DND-41 (cell line): ENCODE data around the gene FAM13A.

Experiments
- ATAC-seq: fragments of 200-7000 bp; cut with Tn5 transposase; 3 replicates; pipeline ENCODE4 v1.9.1; 2021; ENCODE audit warnings: low read depth; ENCODE audit not compliant: insufficient read depth
- DNase-seq: peaks from one replicate; pipeline ENCODE4 v3.0.0-alpha.2; 2020
- H2AFZ ChIP-seq: 2 replicates; pipeline ENCODE4 v1.6.0; 2012; ENCODE audit warnings: low read depth, low read length
- H3K27ac ChIP-seq: 2 replicates; pipeline ENCODE4 v1.5.1; 2012; ENCODE audit warnings: low read length, inconsistent platforms
- H3K27me3 ChIP-seq: fragments of 200-600 bp; sonication (generic); 2 replicates; pipeline ENCODE4 v1.6.0; 2012; ENCODE audit warnings: low read length, mild to moderate bottlenecking, inconsistent platforms; ENCODE audit not compliant: insufficient read depth, poor library complexity
- H3K36me3 ChIP-seq: 2 replicates; pipeline ENCODE4 v1.5.1; 2012; ENCODE audit warnings: low read length, inconsistent platforms; ENCODE audit not compliant: insufficient read depth
- H3K4me1 ChIP-seq: 2 replicates; pipeline ENCODE4 v1.5.1; 2012; ENCODE audit warnings: mild to moderate bottlenecking, low read length; ENCODE audit not compliant: insufficient read depth
- H3K4me2 ChIP-seq: 2 replicates; pipeline ENCODE4 v1.6.0; 2012; ENCODE audit warnings: mild to moderate bottlenecking, moderate library complexity, low read length, inconsistent platforms; ENCODE audit not compliant: insufficient read depth
- H3K4me3 ChIP-seq, 2 experiments: fragments of 200-600 bp in 1 of 2; shearing (Covaris generic) in 1 of 2; 2 replicates each; pipeline ENCODE4 v1.5.1; 2012 to 2016; ENCODE audit warnings: inconsistent platforms in 2 of 2, low read length in 2 of 2, mild to moderate bottlenecking in 2 of 2, low read depth in 1 of 2, moderate library complexity in 1 of 2
- H3K79me2 ChIP-seq: 2 replicates; pipeline ENCODE4 v1.6.0; 2012; ENCODE audit warnings: low read length, inconsistent platforms; ENCODE audit not compliant: insufficient read depth
- H3K9ac ChIP-seq: 2 replicates; pipeline ENCODE4 v1.6.0; 2012; ENCODE audit warnings: low read depth, mild to moderate bottlenecking, inconsistent platforms, low read length, moderate library complexity
- H3K9me3 ChIP-seq: 2 replicates; pipeline ENCODE4 v1.5.1; 2012; ENCODE audit warnings: low read length, moderate library complexity, mild to moderate bottlenecking, inconsistent platforms; ENCODE audit not compliant: insufficient read depth, severe bottlenecking
- H4K20me1 ChIP-seq: 2 replicates; pipeline ENCODE4 v1.6.0; 2012; ENCODE audit warnings: low read length; ENCODE audit not compliant: insufficient read depth
- EZH2 ChIP-seq: IDR thresholded peaks from 3 replicates; pipeline ENCODE4 v1.6.1; 2012; ENCODE audit warnings: borderline replicate concordance, low read depth, mild to moderate bottlenecking, moderate library complexity, low read length, inconsistent platforms; ENCODE audit not compliant: severe bottlenecking
- TF ChIP-seq, protein P1 (sequence below): IDR thresholded peaks from 2 replicates; pipeline ENCODE4 v1.5.1; 2012; ENCODE audit warnings: borderline replicate concordance, low read length, moderate library complexity, mild to moderate bottlenecking; ENCODE audit not compliant: poor library complexity, severe bottlenecking; ENCODE audit errors: extremely low read depth

FAM13A gene

DNA sequence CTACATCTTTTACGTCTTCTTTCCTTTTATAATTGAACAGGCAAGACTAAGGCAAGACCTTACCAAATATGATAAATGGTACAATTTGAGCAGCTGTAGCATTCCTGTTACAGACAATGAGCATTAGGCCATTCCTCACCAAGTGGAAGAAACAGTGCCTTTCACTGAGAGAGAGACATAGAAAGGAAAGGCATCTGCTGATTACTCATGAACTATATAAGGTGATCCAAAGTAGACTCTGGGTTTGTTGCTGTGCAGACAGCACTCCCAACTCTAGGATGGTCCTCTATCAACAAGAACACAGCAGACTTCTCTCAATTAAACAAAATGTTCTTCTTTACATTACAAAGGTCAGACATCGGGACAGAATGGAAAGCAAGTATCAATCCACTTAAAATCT, 91.9 kb downstream of the FAM13A start:
- no peaks in the 10 kb centered on the region for H3K4me1 ChIP-seq
- H3K27ac ChIP-seq, result no peak overlapping the region
- H3K9ac ChIP-seq, result no peak overlapping the region
- no peaks in the 10 kb centered on the region for H3K9me3 ChIP-seq
- DNase-seq (no peak), ATAC-seq (no peak)
- H2AFZ ChIP-seq, result no peak overlapping the region
- no peaks in the 10 kb centered on the region for H3K36me3 ChIP-seq
- no peaks in the 10 kb centered on the region for H3K79me2 ChIP-seq
- TF ChIP-seq EZH2, result no peak
- TF ChIP-seq, protein P1, sequence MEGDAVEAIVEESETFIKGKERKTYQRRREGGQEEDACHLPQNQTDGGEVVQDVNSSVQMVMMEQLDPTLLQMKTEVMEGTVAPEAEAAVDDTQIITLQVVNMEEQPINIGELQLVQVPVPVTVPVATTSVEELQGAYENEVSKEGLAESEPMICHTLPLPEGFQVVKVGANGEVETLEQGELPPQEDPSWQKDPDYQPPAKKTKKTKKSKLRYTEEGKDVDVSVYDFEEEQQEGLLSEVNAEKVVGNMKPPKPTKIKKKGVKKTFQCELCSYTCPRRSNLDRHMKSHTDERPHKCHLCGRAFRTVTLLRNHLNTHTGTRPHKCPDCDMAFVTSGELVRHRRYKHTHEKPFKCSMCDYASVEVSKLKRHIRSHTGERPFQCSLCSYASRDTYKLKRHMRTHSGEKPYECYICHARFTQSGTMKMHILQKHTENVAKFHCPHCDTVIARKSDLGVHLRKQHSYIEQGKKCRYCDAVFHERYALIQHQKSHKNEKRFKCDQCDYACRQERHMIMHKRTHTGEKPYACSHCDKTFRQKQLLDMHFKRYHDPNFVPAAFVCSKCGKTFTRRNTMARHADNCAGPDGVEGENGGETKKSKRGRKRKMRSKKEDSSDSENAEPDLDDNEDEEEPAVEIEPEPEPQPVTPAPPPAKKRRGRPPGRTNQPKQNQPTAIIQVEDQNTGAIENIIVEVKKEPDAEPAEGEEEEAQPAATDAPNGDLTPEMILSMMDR, result no peak
- H3K4me3 ChIP-seq, result no peak overlapping the region
- no peak overlapping the region for H3K4me2 ChIP-seq
- H3K27me3 ChIP-seq, result no peaks in the 10 kb centered on the region
- H4K20me1 ChIP-seq, result no peaks in the 10 kb centered on the region

DNA sequence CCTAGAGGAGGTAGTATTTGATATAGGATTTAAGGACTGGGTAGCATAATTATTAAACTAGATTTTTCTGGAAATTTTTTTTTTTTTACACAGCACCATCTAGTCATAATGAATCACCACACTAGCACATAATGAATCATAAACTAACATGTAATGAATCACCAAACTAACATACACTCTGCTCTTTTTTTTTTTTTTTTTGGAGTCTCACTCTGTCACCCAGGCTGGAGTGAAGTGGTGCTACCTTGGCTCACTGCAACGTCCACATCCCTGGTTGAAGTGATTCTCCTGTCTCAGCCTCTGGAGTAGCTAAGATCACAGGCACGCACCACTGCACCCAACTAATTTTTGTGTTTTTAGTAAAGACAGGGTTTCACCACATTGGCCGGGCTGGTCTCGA, 92.5 kb downstream of the FAM13A start:
- Histone ChIP-seq H3K79me2 (no peaks in the 10 kb centered on the region), H3K9me3 (no peaks in the 10 kb centered on the region), H3K4me2 (no peak overlapping the region), H3K27me3 (no peaks in the 10 kb centered on the region), H3K4me3 (no peak overlapping the region), H3K4me1 (no peaks in the 10 kb centered on the region), H2AFZ (no peak overlapping the region), H3K36me3 (no peaks in the 10 kb centered on the region), H4K20me1 (no peaks in the 10 kb centered on the region), H3K27ac (no peak overlapping the region), H3K9ac (no peak overlapping the region)
- no peak for TF ChIP-seq EZH2
- ATAC-seq (no peak), DNase-seq (no peak)

DNA sequence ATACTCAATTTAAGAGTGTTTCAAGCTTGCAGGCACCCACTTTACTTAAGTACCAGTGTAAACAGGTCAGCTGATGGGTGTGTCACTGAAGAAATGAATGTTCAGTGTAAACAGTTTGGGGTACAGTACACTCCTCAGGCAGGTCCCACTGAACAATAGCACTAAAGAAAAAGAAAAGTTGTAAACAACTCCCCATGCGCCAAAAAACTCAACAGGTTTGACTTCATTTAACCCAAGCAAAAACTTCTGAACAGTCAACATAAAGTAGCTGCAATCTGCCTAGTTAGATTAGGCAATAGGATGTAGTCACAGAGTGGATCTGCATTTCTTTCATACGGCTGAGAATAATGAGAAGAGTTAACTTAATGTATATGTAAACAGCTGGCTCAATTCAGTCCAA, 93.2 kb downstream of the FAM13A start:
- Histone ChIP-seq H3K4me2 (no peak overlapping the region), H3K36me3 (no peaks in the 10 kb centered on the region), H2AFZ (no peak overlapping the region), H3K4me1 (no peaks in the 10 kb centered on the region), H3K79me2 (no peaks in the 10 kb centered on the region), H3K4me3 (no peak overlapping the region), H3K9me3 (no peaks in the 10 kb centered on the region), H3K27me3 (no peaks in the 10 kb centered on the region), H3K27ac (no peak overlapping the region), H3K9ac (no peak overlapping the region), H4K20me1 (no peaks in the 10 kb centered on the region)
- TF ChIP-seq, protein P1, result no peak
- TF ChIP-seq EZH2, result no peak
- no peak for DNase-seq
- no peak for ATAC-seq

DNA sequence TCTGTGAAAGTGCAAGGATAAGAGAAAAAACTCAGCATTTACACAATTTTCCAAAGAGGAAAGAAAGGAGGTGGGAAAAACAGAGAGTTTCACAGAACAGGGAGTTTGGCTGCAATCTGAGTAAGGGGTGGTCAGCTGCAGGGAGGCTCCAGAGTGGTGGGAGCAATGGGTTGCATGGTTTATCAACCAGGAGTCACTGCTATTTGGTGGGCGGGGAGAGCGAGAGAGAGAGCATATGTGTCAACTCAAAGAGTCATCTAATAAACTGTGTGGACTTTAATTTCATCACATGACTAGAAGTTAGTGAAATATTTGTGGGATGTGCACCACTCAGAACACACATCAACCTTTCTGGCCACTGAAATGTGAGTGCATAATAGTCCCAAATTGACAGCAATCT, 94.6 kb downstream of the FAM13A start:
- H3K4me3 ChIP-seq, result no peak overlapping the region
- H3K4me1 ChIP-seq, result no peaks in the 10 kb centered on the region
- TF ChIP-seq, protein P1, result no peak
- TF ChIP-seq EZH2, result no peak
- H3K27ac ChIP-seq, result no peak overlapping the region
- H2AFZ ChIP-seq, result no peak overlapping the region
- ATAC-seq, result no peak
- H3K9ac ChIP-seq, result no peak overlapping the region
- no peak overlapping the region for H3K4me2 ChIP-seq
- H3K79me2 ChIP-seq, result no peaks in the 10 kb centered on the region
- H3K9me3 ChIP-seq, result no peaks in the 10 kb centered on the region
- DNase-seq, result no peak
- no peaks in the 10 kb centered on the region for H3K27me3 ChIP-seq
- H4K20me1 ChIP-seq, result no peaks in the 10 kb centered on the region
- no peaks in the 10 kb centered on the region for H3K36me3 ChIP-seq
